HCT116 (cell line): ENCODE data around the gene SSR2. TPM values are rescaled to one million over a fixed set of nuclear protein-coding genes. Genes with fewer than 3 reads are reported as not detected.

Experiments
- ATAC-seq: fragments of 200-7000 bp; cut with Tn5 transposase; 2 replicates; pipeline ENCODE4 v1.9.1; 2020; ENCODE audit warnings: mild to moderate bottlenecking, moderate library complexity
- BruUV-seq: library from RNA; stranded (reverse); fragments of 400-500 nt; replicated peaks from 2 replicates; lab custom pipeline; 2021; lab: Mats Ljungman, UMichigan
- CTCF ChIA-PET: fragments of 300-600 bp; sonication (Branson Sonifier 250); formaldehyde crosslinking; loops from one replicate; lab custom pipeline; 2021; ENCODE audit warnings: antibody characterized with exemption; lab: Charles Lee
- POLR2A ChIA-PET: fragments of 300-600, 350-600 bp; sonication (Branson Sonifier 250); formaldehyde crosslinking; loops from one replicate; lab custom pipeline; 2021; ENCODE audit warnings: antibody characterized with exemption; lab: Charles Lee
- RAD21 ChIA-PET, 2 experiments: fragments of 300-600 bp; sonication (Branson Sonifier 250); formaldehyde crosslinking; loops; one replicate each; lab custom pipeline; 2023; ENCODE audit warnings: low total read pairs in 2 of 2; ENCODE audit not compliant: uncharacterized antibody in 2 of 2, unreplicated experiment in 2 of 2, low non-redundant PET in 1 of 2; lab: Charles Lee
- DNase-seq: peaks from one replicate; pipeline ENCODE4 v3.0.0-alpha.2; 2010; ENCODE audit warnings: low read depth, low spot score
- H2AFZ ChIP-seq: fragments of 200-600 bp; shearing (Covaris generic), sonication (generic); 2 replicates; pipeline ENCODE4 v1.6.1; 2017; ENCODE audit warnings: low read depth, mixed run types, mixed read lengths, antibody characterized with exemption, low read length; ENCODE audit not compliant: poor library complexity, severe bottlenecking
- H3K27ac ChIP-seq: 2 replicates; pipeline ENCODE4 v1.5.1; 2012; ENCODE audit warnings: low read depth, low read length
- H3K27me3 ChIP-seq: fragments of 200-600 bp; sonication (generic); 2 replicates; pipeline ENCODE4 v1.6.1; 2016; ENCODE audit warnings: mixed run types, low read length, mixed read lengths; ENCODE audit not compliant: insufficient read depth
- H3K36me3 ChIP-seq, 2 experiments: fragments of 200-500 bp in 1 of 2; fragments of 200-600 bp in 1 of 2; sonication (Bioruptor generic) in 1 of 2; sonication (generic) in 1 of 2; 2 replicates each; pipeline versions ENCODE4 v1.5.1 to v1.6.1; 2014 to 2016; ENCODE audit warnings: low read length in 2 of 2, inconsistent platforms in 1 of 2, mixed read lengths in 1 of 2, mixed run types in 1 of 2; ENCODE audit not compliant: insufficient read depth in 2 of 2, control insufficient read depth in 1 of 2
- H3K4me1 ChIP-seq, 2 experiments: fragments of 200-600 bp in 1 of 2; sonication (generic) in 1 of 2; 2 replicates each; pipeline versions ENCODE4 v1.5.1 to v1.6.1; 2012 to 2017; ENCODE audit warnings: low read length in 2 of 2, inconsistent platforms in 1 of 2, mild to moderate bottlenecking in 1 of 2, mixed read lengths in 1 of 2, mixed run types in 1 of 2, moderate library complexity in 1 of 2; ENCODE audit not compliant: insufficient read depth in 2 of 2, control insufficient read depth in 1 of 2
- H3K4me2 ChIP-seq: fragments of 200-600 bp; sonication (generic); 2 replicates; pipeline ENCODE4 v1.6.1; 2017; ENCODE audit warnings: mixed run types, low read length, mixed read lengths
- H3K4me3 ChIP-seq, 2 experiments: fragments of 200-600 bp in 1 of 2; sonication (generic) in 1 of 2; replicated peaks in 1 of 2; 2 replicates each; pipeline ENCODE4 v1.5.1; 2011 to 2016; ENCODE audit warnings: low read length in 2 of 2, control low read depth in 1 of 2, low read depth in 1 of 2, mild to moderate bottlenecking in 1 of 2, mixed read lengths in 1 of 2, mixed run types in 1 of 2
- H3K79me2 ChIP-seq: fragments of 200-600 bp; sonication (generic); 2 replicates; pipeline ENCODE4 v1.6.1; 2017; ENCODE audit warnings: mild to moderate bottlenecking, mixed run types, low read length, moderate library complexity, mixed read lengths; ENCODE audit not compliant: insufficient read depth
- H3K9ac ChIP-seq: fragments of 200-600 bp; sonication (generic); 2 replicates; pipeline ENCODE4 v1.6.1; 2016; ENCODE audit warnings: low read length, mixed read lengths
- H3K9me2 ChIP-seq: fragments of 200-600 bp; sonication (generic), shearing (Covaris generic); 2 replicates; pipeline ENCODE4 v1.6.1; 2017; ENCODE audit warnings: mixed run types, mild to moderate bottlenecking, moderate library complexity; ENCODE audit not compliant: insufficient read depth
- H3K9me3 ChIP-seq, 2 experiments: fragments of 200-500 bp in 1 of 2; fragments of 200-600 bp in 1 of 2; sonication (Bioruptor generic) in 1 of 2; sonication (generic) in 1 of 2; 2 replicates each; pipeline ENCODE4 v1.6.1; 2014 to 2017; ENCODE audit warnings: low read length in 2 of 2, mixed read lengths in 2 of 2, inconsistent platforms in 1 of 2, low read depth in 1 of 2, mild to moderate bottlenecking in 1 of 2, mixed run types in 1 of 2, moderate library complexity in 1 of 2; ENCODE audit not compliant: control insufficient read depth in 1 of 2, insufficient read depth in 1 of 2
- H4K20me1 ChIP-seq: fragments of 200-600 bp; sonication (generic), shearing (Covaris generic); 2 replicates; pipeline ENCODE4 v1.6.1; 2017; ENCODE audit warnings: mixed run types, mild to moderate bottlenecking, moderate library complexity; ENCODE audit not compliant: insufficient read depth
- CTCF ChIP-seq, 3 experiments: fragments of 200-600 bp in 1 of 3; sonication (generic) in 1 of 3; IDR thresholded peaks in 2 of 3; conservative IDR thresholded peaks in 1 of 3; 2 replicates each; pipeline ENCODE4 v1.5.1; 2012 to 2017; ENCODE audit warnings: low read depth in 2 of 3, low read length in 2 of 3, antibody characterized with exemption in 1 of 3, borderline replicate concordance in 1 of 3, control low read depth in 1 of 3, mild to moderate bottlenecking in 1 of 3, mixed read lengths in 1 of 3, mixed run types in 1 of 3, moderate library complexity in 1 of 3; ENCODE audit not compliant: insufficient read depth in 1 of 3
- EGR1 ChIP-seq: IDR thresholded peaks from 2 replicates; pipeline ENCODE4 v1.6.1; 2012; ENCODE audit warnings: low read depth
- ELF1 ChIP-seq: IDR thresholded peaks from 2 replicates; pipeline ENCODE4 v1.6.1; 2012; ENCODE audit warnings: low read depth, borderline replicate concordance
- POLR2AphosphoS5 ChIP-seq: IDR thresholded peaks from 2 replicates; pipeline ENCODE4 v1.6.1; 2011; ENCODE audit warnings: mild to moderate bottlenecking, low read depth, low read length, moderate library complexity
- SP1 ChIP-seq: IDR thresholded peaks from 2 replicates; pipeline ENCODE4 v1.6.1; 2012; ENCODE audit warnings: low read depth
- YY1 ChIP-seq: IDR thresholded peaks from 2 replicates; pipeline ENCODE4 v1.6.1; 2011; ENCODE audit warnings: low read length, low read depth, moderate library complexity, mild to moderate bottlenecking; ENCODE audit not compliant: insufficient replicate concordance; ENCODE audit errors: extremely low read depth
- intact Hi-C: fragments of 100-400 bp; cut with micrococcal nuclease; formaldehyde crosslinking; loops from 2 replicates; pipeline ENCODE4 v1.10.0; 2022
- total RNA-seq: library from RNA; stranded (reverse); gene quantifications from one replicate; pipeline ENCODE4 v1.2.1, GENCODE V29; 2021; ENCODE audit not compliant: unreplicated experiment

SSR2 gene
- total RNA-seq, 1 experiment from 2014 or later, result 153 TPM

- TF ChIP-seq YY1, result no peak
- no peak for TF ChIP-seq EGR1
- TF ChIP-seq ELF1, result no peak
- TF ChIP-seq CTCF (IDR thresholded peaks at IDR 0.05 in 2 of 3, conservative IDR thresholded peaks at IDR 0.05 in 1 of 3; ENCODE audit: borderline replicate concordance in 1 of 3, insufficient read depth in 1 of 3, low read depth in 2 of 3, low read length in 2 of 3), result no peak
These were observed 56.6 kb downstream of the SSR2 start (continued) for GRCh38 chr1:155964193-155964592.

GRCh38 chr1:155962599-155963211 lies 58.0 kb downstream of the SSR2 start:
- H3K27ac ChIP-seq, result peak overlapping the region; percentile 56
- DNase-seq, result no peak
- no TSS peak for BruUV-seq
- peaks cover 7% of the 10 kb centered on the region; the same call in 1 of the 2 replicates for H3K79me2 ChIP-seq
- TF ChIP-seq SP1, result no peak
- TF ChIP-seq POLR2AphosphoS5, result peak; percentile 22
- peak; percentile 14 for ATAC-seq
- ChIA-PET RAD21 (interaction anchor here (0.7 to 0.8 kb wide), 4 partner anchors 14 to 250 kb away, joined by 3 read pairs; partner anchors contain the start of gene PMF1 (in 1 of the 2)), POLR2A (interaction anchor here (0.6 to 3.0 kb wide), 8 partner anchors 9 to 21 kb away, joined by 3 to 28 read pairs (median 4); partner anchors contain the start of gene ARHGEF2), CTCF (interaction anchor here (0.8 to 1.8 kb wide), 4 partner anchors 13 to 25 kb away, joined by 3 to 4 read pairs (median 4); no protein-coding TSS in a partner anchor)
- peaks cover 23 to 34% of the 10 kb centered on the region in 2 experiments; a peak in 3 of 4 replicates for H3K36me3 ChIP-seq
- peaks cover 24 to 37% of the 10 kb centered on the region in 2 experiments for H3K4me1 ChIP-seq
- intact Hi-C loops, result loop anchor here (2.0 kb wide), 1 partner anchor 16 kb away; the partner anchor contains the start of gene ARHGEF2
- no peaks in the 10 kb centered on the region for H3K27me3 ChIP-seq
- peak overlapping the region in 1 of 2 experiments; percentile 48; a peak in 1 of 4 replicates for H3K4me3 ChIP-seq
- no peaks in the 10 kb centered on the region for H3K9me2 ChIP-seq
- peak overlapping the region; percentile 83 for H3K4me2 ChIP-seq
- H3K9ac ChIP-seq, result peak overlapping the region; percentile 51
- no peaks in the 10 kb centered on the region for H3K9me3 ChIP-seq
- no peak overlapping the region for H2AFZ ChIP-seq
- no peaks in the 10 kb centered on the region for H4K20me1 ChIP-seq
